Measurements from ENCODE around the gene SKAP2.

GRCh38 chr7:26691886-26692285 is 172.5 kb downstream of the SKAP2 start:
- TF ChIP-seq CTCF (conservative IDR thresholded peaks at IDR 0.05; ENCODE audit: low read depth, low read length) (no peak), EZH2 (IDR thresholded peaks at IDR 0.05; ENCODE audit: low read length, unreplicated experiment) (no peak)
